ENCODE data around the gene IL18RAP.

IL18RAP gene

DNA sequence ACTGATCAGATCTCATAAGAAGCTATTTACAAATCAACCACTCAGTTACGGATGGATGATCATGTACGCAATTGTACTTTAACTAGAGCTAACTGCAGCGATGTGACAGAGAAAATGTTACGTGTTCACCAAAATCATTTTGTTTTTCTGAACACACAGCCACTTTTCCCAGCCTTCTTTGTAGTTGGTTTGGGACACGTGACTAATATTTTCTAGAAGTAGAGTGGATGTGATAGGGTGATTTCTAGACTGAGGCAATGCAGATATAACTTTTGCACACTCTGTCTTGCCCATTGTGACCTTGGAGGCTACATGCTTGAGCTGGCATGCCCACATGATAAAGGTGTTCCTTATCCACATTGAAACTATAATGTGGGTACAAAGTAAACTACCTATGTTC lies 40.2 kb downstream of the IL18RAP start:
- no peaks in the 10 kb centered on the region for H3K9me2 ChIP-seq (replicated peaks; ENCODE audit: control insufficient read depth, low read length)
- no peaks in the 10 kb centered on the region for H3K9me3 ChIP-seq (ENCODE audit: control insufficient read depth, insufficient read depth, low read length)
- H3K79me2 ChIP-seq (ENCODE audit: control insufficient read depth, low read length), result no peaks in the 10 kb centered on the region
- H3K4me2 ChIP-seq (ENCODE audit: low read length), result no peak overlapping the region
- no peaks in the 10 kb centered on the region for H3K27me3 ChIP-seq (ENCODE audit: control insufficient read depth, low read length)
- H4K20me1 ChIP-seq (ENCODE audit: control insufficient read depth, insufficient read depth, low read depth, low read length), result no peaks in the 10 kb centered on the region
- no peak for TF ChIP-seq EZH2phosphoT487 (IDR thresholded peaks at IDR 0.05; ENCODE audit: borderline replicate concordance, low read length)
- TF ChIP-seq, protein P1, sequence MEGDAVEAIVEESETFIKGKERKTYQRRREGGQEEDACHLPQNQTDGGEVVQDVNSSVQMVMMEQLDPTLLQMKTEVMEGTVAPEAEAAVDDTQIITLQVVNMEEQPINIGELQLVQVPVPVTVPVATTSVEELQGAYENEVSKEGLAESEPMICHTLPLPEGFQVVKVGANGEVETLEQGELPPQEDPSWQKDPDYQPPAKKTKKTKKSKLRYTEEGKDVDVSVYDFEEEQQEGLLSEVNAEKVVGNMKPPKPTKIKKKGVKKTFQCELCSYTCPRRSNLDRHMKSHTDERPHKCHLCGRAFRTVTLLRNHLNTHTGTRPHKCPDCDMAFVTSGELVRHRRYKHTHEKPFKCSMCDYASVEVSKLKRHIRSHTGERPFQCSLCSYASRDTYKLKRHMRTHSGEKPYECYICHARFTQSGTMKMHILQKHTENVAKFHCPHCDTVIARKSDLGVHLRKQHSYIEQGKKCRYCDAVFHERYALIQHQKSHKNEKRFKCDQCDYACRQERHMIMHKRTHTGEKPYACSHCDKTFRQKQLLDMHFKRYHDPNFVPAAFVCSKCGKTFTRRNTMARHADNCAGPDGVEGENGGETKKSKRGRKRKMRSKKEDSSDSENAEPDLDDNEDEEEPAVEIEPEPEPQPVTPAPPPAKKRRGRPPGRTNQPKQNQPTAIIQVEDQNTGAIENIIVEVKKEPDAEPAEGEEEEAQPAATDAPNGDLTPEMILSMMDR (IDR thresholded peaks at IDR 0.05; ENCODE audit: low read depth, low read length, poor library complexity, severe bottlenecking), result no peak
- H3K27ac ChIP-seq (ENCODE audit: low read depth, low read length), result no peak overlapping the region
- no peak overlapping the region for H3K4me3 ChIP-seq (ENCODE audit: low read length)
- no peaks in the 10 kb centered on the region for H3K4me1 ChIP-seq (ENCODE audit: control insufficient read depth, low read length)
- H3F3A ChIP-seq (ENCODE audit: control insufficient read depth, insufficient read depth), result no peaks in the 10 kb centered on the region
- no peaks in the 10 kb centered on the region for H3K36me3 ChIP-seq (ENCODE audit: control insufficient read depth, low read length)

DNA sequence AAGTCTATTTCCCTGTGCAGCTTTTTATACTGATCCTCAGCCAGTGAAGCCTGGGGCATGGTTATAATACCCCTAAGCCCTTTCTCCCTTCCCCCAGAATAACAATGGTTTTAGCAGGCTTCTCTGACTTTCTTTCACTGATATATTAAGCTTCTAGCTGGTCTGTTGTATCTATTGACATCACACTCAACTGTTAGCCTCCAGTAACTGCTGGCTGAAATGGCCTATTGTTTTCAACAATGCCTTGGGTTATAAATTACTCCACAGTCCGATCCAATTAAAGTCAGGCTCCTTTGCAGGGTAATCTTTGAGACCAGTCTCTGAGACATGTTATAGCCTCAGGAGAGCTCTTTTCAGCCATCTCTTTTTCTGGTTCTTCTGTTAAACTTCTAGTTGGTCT lies 47.2 kb downstream of the IL18RAP start:
- no peaks in the 10 kb centered on the region for H4K20me1 ChIP-seq (ENCODE audit: control insufficient read depth, insufficient read depth, low read depth, low read length)
- H3K4me1 ChIP-seq (ENCODE audit: control insufficient read depth, low read length), result no peaks in the 10 kb centered on the region
- H3K4me3 ChIP-seq (ENCODE audit: low read length), result no peak overlapping the region
- H3K79me2 ChIP-seq (ENCODE audit: control insufficient read depth, low read length), result no peaks in the 10 kb centered on the region
- H3F3A ChIP-seq (ENCODE audit: control insufficient read depth, insufficient read depth), result no peaks in the 10 kb centered on the region
- no peaks in the 10 kb centered on the region for H3K27me3 ChIP-seq (ENCODE audit: control insufficient read depth, low read length)
- no peak overlapping the region for H3K4me2 ChIP-seq (ENCODE audit: low read length)
- no peaks in the 10 kb centered on the region for H3K9me2 ChIP-seq (replicated peaks; ENCODE audit: control insufficient read depth, low read length)
- no peaks in the 10 kb centered on the region for H3K36me3 ChIP-seq (ENCODE audit: control insufficient read depth, low read length)
- TF ChIP-seq, protein P1 (IDR thresholded peaks at IDR 0.05; ENCODE audit: low read depth, low read length, poor library complexity, severe bottlenecking), result no peak
- TF ChIP-seq EZH2phosphoT487 (IDR thresholded peaks at IDR 0.05; ENCODE audit: borderline replicate concordance, low read length), result no peak
- no peak overlapping the region for H3K27ac ChIP-seq (ENCODE audit: low read depth, low read length)
- no peaks in the 10 kb centered on the region for H3K9me3 ChIP-seq (ENCODE audit: control insufficient read depth, insufficient read depth, low read length)

DNA sequence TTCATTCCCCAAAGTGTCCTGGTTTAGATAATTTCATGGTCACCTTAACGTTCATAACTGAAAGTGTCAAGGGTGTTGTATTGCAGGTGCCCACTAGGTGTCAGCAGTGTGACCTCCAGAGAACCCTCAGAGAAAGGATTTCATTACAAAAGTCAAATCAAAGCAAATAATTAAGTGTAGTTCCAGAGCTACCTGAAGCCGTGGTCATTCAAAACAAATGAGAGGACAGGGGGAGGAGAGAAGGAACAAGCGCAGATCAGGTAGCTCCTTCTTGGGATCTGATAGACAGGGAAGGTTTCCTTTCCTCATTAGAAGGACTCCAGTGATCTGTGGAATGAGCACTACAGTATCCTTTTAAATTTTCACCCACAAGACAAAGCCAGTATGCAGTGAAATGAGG lies 50.1 kb downstream of the IL18RAP start, which contains the start of gene SLC9A4:
Gene SLC9A4 (plus strand): TSS at position 207 of the 400 bp plus-strand sequence. CDS start 534 bp downstream, outside the sequence.
- no peaks in the 10 kb centered on the region for H3K9me3 ChIP-seq (ENCODE audit: control insufficient read depth, insufficient read depth, low read length)
- H3K9me2 ChIP-seq (replicated peaks; ENCODE audit: control insufficient read depth, low read length), result no peaks in the 10 kb centered on the region
- H3F3A ChIP-seq (ENCODE audit: control insufficient read depth, insufficient read depth), result no peaks in the 10 kb centered on the region
- no peaks in the 10 kb centered on the region for H3K27me3 ChIP-seq (ENCODE audit: control insufficient read depth, low read length)
- H3K27ac ChIP-seq (ENCODE audit: low read depth, low read length), result no peak within 1 kb of the TSS
- H3K79me2 ChIP-seq (ENCODE audit: control insufficient read depth, low read length), result no peaks in the 10 kb centered on the region
- no peaks in the 10 kb centered on the region for H3K4me1 ChIP-seq (ENCODE audit: control insufficient read depth, low read length)
- no peak within 1 kb of the TSS for H3K4me2 ChIP-seq (ENCODE audit: low read length)
- no peaks in the 10 kb centered on the region for H3K36me3 ChIP-seq (ENCODE audit: control insufficient read depth, low read length)
- no peaks in the 10 kb centered on the region for H4K20me1 ChIP-seq (ENCODE audit: control insufficient read depth, insufficient read depth, low read depth, low read length)
- TF ChIP-seq, protein P1 (IDR thresholded peaks at IDR 0.05; ENCODE audit: low read depth, low read length, poor library complexity, severe bottlenecking), result peak; percentile 93
- TF ChIP-seq EZH2phosphoT487 (IDR thresholded peaks at IDR 0.05; ENCODE audit: borderline replicate concordance, low read length), result no peak
- H3K4me3 ChIP-seq (ENCODE audit: low read length), result no peak within 1 kb of the TSS
